ENCODE data around the gene MSI2.

- TF ChIP-seq YY1 (IDR thresholded peaks at IDR 0.05; ENCODE audit: insufficient read depth, insufficient read length): no peak
- TF ChIP-seq ZNF274 (IDR thresholded peaks at IDR 0.05; ENCODE audit: low read depth, low read length): no peak
These were observed 75.1 kb downstream of the MSI2 start for GRCh38 chr17:57331423-57331822.
